DND-41 (cell line): ENCODE results near the gene ADAM33.

Experiments
- EZH2 ChIP-seq: IDR thresholded peaks from 3 replicates; pipeline ENCODE4 v1.6.1; 2012; ENCODE audit warnings: borderline replicate concordance, low read depth, mild to moderate bottlenecking, moderate library complexity, low read length, inconsistent platforms; ENCODE audit not compliant: severe bottlenecking
- TF ChIP-seq, protein P1 (sequence below): IDR thresholded peaks from 2 replicates; pipeline ENCODE4 v1.5.1; 2012; ENCODE audit warnings: borderline replicate concordance, low read length, moderate library complexity, mild to moderate bottlenecking; ENCODE audit not compliant: poor library complexity, severe bottlenecking; ENCODE audit errors: extremely low read depth

DNA sequence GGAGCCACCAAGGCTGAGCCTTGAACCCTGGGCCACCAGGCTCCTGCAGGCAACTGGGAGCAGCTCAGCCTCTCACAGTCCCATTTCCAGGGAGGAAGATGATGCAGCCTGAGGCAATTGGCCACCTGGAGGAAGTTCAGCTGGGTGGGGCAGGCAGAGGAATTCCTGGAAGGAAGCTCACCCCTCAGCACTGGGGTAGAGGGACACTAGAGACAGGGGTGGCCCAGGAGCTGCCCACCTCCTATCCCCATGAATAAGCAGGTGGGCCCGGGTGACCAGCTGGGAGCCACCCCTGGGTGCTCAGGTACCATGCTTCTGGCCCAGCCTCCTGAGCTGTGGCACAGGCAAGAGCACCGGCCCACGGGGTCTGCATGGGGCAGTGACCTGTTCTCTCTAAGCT is 47.1 kb upstream of the ADAM33 start:
- TF ChIP-seq, protein P1, sequence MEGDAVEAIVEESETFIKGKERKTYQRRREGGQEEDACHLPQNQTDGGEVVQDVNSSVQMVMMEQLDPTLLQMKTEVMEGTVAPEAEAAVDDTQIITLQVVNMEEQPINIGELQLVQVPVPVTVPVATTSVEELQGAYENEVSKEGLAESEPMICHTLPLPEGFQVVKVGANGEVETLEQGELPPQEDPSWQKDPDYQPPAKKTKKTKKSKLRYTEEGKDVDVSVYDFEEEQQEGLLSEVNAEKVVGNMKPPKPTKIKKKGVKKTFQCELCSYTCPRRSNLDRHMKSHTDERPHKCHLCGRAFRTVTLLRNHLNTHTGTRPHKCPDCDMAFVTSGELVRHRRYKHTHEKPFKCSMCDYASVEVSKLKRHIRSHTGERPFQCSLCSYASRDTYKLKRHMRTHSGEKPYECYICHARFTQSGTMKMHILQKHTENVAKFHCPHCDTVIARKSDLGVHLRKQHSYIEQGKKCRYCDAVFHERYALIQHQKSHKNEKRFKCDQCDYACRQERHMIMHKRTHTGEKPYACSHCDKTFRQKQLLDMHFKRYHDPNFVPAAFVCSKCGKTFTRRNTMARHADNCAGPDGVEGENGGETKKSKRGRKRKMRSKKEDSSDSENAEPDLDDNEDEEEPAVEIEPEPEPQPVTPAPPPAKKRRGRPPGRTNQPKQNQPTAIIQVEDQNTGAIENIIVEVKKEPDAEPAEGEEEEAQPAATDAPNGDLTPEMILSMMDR, result no peak
- TF ChIP-seq EZH2, result no peak
